WTC11 (cell line): ENCODE data around the gene NPW. TPM values are rescaled to one million over a fixed set of nuclear protein-coding genes. Genes with fewer than 3 reads are reported as not detected.

ENCODE experiments used
- ATAC-seq: fragments of 200-7000 bp; cut with Tn5 transposase; 2 replicates; pipeline ENCODE4 v1.10.0; 2021; ENCODE audit warnings: mild to moderate bottlenecking, moderate library complexity
- CTCF ChIA-PET: fragments of 300-600 bp; sonication (Branson Sonifier 250); formaldehyde crosslinking; loops from one replicate; lab custom pipeline; 2021; ENCODE audit warnings: antibody characterized with exemption; lab: Charles Lee
- POLR2A ChIA-PET: fragments of 350-600 bp; sonication (Branson Sonifier 250); formaldehyde crosslinking; loops from one replicate; lab custom pipeline; 2021; ENCODE audit warnings: antibody characterized with exemption; lab: Charles Lee
- DNase-seq: peaks from one replicate; pipeline ENCODE4 v3.0.0; 2021; ENCODE audit warnings: low spot score
- H3K27ac Mint-ChIP-seq: 2 replicates; pipeline ENCODE4 v1.8.0; 2021; ENCODE audit warnings: mixed read lengths
- H3K27me3 Mint-ChIP-seq: 2 replicates; pipeline ENCODE4 v1.8.0; 2021; ENCODE audit warnings: low read depth, mild to moderate bottlenecking, moderate library complexity, mixed read lengths
- H3K36me3 Mint-ChIP-seq: 2 replicates; pipeline ENCODE4 v1.8.0; 2021; ENCODE audit warnings: mixed read lengths
- H3K4me1 Mint-ChIP-seq: 2 replicates; pipeline ENCODE4 v1.8.0; 2022; ENCODE audit warnings: mixed read lengths
- H3K4me3 Mint-ChIP-seq: 2 replicates; pipeline ENCODE4 v1.8.0; 2021; ENCODE audit warnings: mild to moderate bottlenecking, moderate library complexity, mixed read lengths
- H3K9me3 Mint-ChIP-seq: 2 replicates; pipeline ENCODE4 v1.8.0; 2021; ENCODE audit warnings: mixed read lengths
- ATF6 ChIP-seq: sonication (generic); formaldehyde crosslinking; IDR thresholded peaks from 2 replicates; pipeline ENCODE4 v1.8.1; 2023; ENCODE audit warnings: mild to moderate bottlenecking, missing genetic modification reagents
- CBFB ChIP-seq: sonication (generic); formaldehyde crosslinking; IDR thresholded peaks from 2 replicates; pipeline ENCODE4 v1.8.1; 2022; ENCODE audit warnings: mild to moderate bottlenecking, low read depth, missing genetic modification reagents
- ESRRA ChIP-seq: sonication (generic); formaldehyde crosslinking; IDR thresholded peaks from 2 replicates; pipeline ENCODE4 v1.8.1; 2022; ENCODE audit warnings: mild to moderate bottlenecking, missing genetic modification reagents, borderline replicate concordance
- ETV6 ChIP-seq: sonication (generic); formaldehyde crosslinking; IDR thresholded peaks from 2 replicates; pipeline ENCODE4 v1.8.1; 2022; ENCODE audit warnings: mild to moderate bottlenecking, missing genetic modification reagents
- FOXP1 ChIP-seq: sonication (generic); formaldehyde crosslinking; IDR thresholded peaks from 2 replicates; pipeline ENCODE4 v1.8.0; 2022; ENCODE audit warnings: missing genetic modification reagents, mild to moderate bottlenecking, moderate library complexity, borderline replicate concordance
- GTF2I ChIP-seq: fragments of 250-450 bp; sonication (Bioruptor Pico); conservative IDR thresholded peaks from 2 replicates; pipeline ENCODE4 v1.4.0; 2021; ENCODE audit warnings: mild to moderate bottlenecking
- IRF1 ChIP-seq: sonication (generic); formaldehyde crosslinking; IDR thresholded peaks from 2 replicates; pipeline ENCODE4 v1.8.0; 2023; ENCODE audit warnings: missing genetic modification reagents
- NR2C2 ChIP-seq: sonication (generic); formaldehyde crosslinking; IDR thresholded peaks from 2 replicates; pipeline ENCODE4 v1.8.0; 2022; ENCODE audit warnings: mild to moderate bottlenecking, missing genetic modification reagents
- NR3C1 ChIP-seq: sonication (generic); formaldehyde crosslinking; conservative IDR thresholded peaks from 2 replicates; pipeline ENCODE4 v1.8.1; 2023; ENCODE audit warnings: low read depth, mild to moderate bottlenecking, missing genetic modification reagents
- OVOL2 ChIP-seq: fragments of 250-450 bp; sonication (Bioruptor Pico); IDR thresholded peaks from 2 replicates; pipeline ENCODE4 v1.9.0; 2021; ENCODE audit warnings: mild to moderate bottlenecking, borderline replicate concordance
- SMAD4 ChIP-seq: sonication (generic); formaldehyde crosslinking; IDR thresholded peaks from 2 replicates; pipeline ENCODE4 v1.8.0; 2022; ENCODE audit warnings: mild to moderate bottlenecking, missing genetic modification reagents
- ZNF232 ChIP-seq: sonication (generic); formaldehyde crosslinking; IDR thresholded peaks from 2 replicates; pipeline ENCODE4 v1.8.0; 2022; ENCODE audit warnings: mild to moderate bottlenecking, missing genetic modification reagents
- ZNF416 ChIP-seq: fragments of 250-450 bp; sonication (Bioruptor Pico); IDR thresholded peaks from 2 replicates; pipeline ENCODE4 v1.9.0; 2021; ENCODE audit warnings: mild to moderate bottlenecking, inconsistent platforms
- ZNF423 ChIP-seq: fragments of 250-450 bp; sonication (Bioruptor Pico); IDR thresholded peaks from 2 replicates; pipeline ENCODE4 v2.1.2; 2022; ENCODE audit warnings: mild to moderate bottlenecking, moderate library complexity
- total RNA-seq: library from RNA; stranded (reverse); gene quantifications from 3 replicates; pipeline ENCODE4 v1.2.3, GENCODE V29; 2021
- TF ChIP-seq, protein P1 (sequence below): fragments of 250-450 bp; sonication (Bioruptor Pico); IDR thresholded peaks from 2 replicates; pipeline ENCODE4 v1.9.0; 2021; ENCODE audit warnings: mild to moderate bottlenecking, borderline replicate concordance
- TF ChIP-seq, protein P2 (sequence below): fragments of 250-450 bp; sonication (Bioruptor Pico); conservative IDR thresholded peaks from 2 replicates; pipeline ENCODE4 v1.9.0; 2021; ENCODE audit warnings: mild to moderate bottlenecking
- TF ChIP-seq, protein P3 (sequence below): sonication (generic); formaldehyde crosslinking; IDR thresholded peaks from 2 replicates; pipeline ENCODE4 v1.8.0; 2022; ENCODE audit warnings: mild to moderate bottlenecking, missing genetic modification reagents
- TF ChIP-seq, protein P4 (sequence below): fragments of 250-450 bp; sonication (Bioruptor Pico); IDR thresholded peaks from 2 replicates; pipeline ENCODE4 v2.1.2; 2022; ENCODE audit warnings: mild to moderate bottlenecking, moderate library complexity
- TF ChIP-seq, protein P5 (sequence below): sonication (generic); formaldehyde crosslinking; IDR thresholded peaks from 2 replicates; pipeline ENCODE4 v1.8.0; 2022; ENCODE audit warnings: mild to moderate bottlenecking, missing genetic modification reagents

Gene NPW
- total RNA-seq, 1 experiment from 2014 or later = 15.2 TPM

GRCh38 chr16:2056077-2056476 is 36.5 kb downstream of the NPW start:
- Mint-ChIP-seq H3K4me1 (no peaks in the 10 kb centered on the region), H3K27ac (0 out of 2 replicates have a peak overlapping the region, but pooled peaks have one; percentile 74), H3K4me3 (no peak overlapping the region), H3K9me3 (no peaks in the 10 kb centered on the region), H3K36me3 (peaks cover 3% of the 10 kb centered on the region; the same call in 1 of the 2 replicates), H3K27me3 (no peaks in the 10 kb centered on the region)
- DNase-seq (no peak), ATAC-seq (peak; percentile 40)
- ChIA-PET POLR2A (interaction anchor here (0.9 kb wide), 1 partner anchor 99 kb away, joined by 3 read pairs; the partner anchor contains the start of gene TRAF7), CTCF (interaction anchor here (0.5 to 2.5 kb wide), 12 partner anchors 9 to 84 kb away, joined by 3 to 18 read pairs (median 5); partner anchors contain the start of genes NPW, NTHL1 and TSC2)
- TF ChIP-seq IRF1 (CRISPR knock-in tag) (no peak), SMAD4 (no peak), GTF2I (CRISPR knock-in tag) (no peak)

- CTCF ChIA-PET = interaction anchor here (0.5 to 2.5 kb wide), 19 partner anchors 9 to 89 kb away, joined by 3 to 18 read pairs (median 4); partner anchors contain the start of genes NPW, NTHL1, TBL3 and TSC2
- H3K36me3 Mint-ChIP-seq = no peaks in the 10 kb centered on the region; the same call in 1 of the 2 replicates
- no peak overlapping the region for H3K27ac Mint-ChIP-seq
- POLR2A ChIA-PET = interaction anchor here (0.9 kb wide), 1 partner anchor 99 kb away, joined by 3 read pairs; the partner anchor contains the start of gene TRAF7
- DNase-seq (no peak), ATAC-seq (peak; percentile 79)
- no peaks in the 10 kb centered on the region for H3K4me1 Mint-ChIP-seq
- no peak overlapping the region for H3K4me3 Mint-ChIP-seq
- H3K9me3 Mint-ChIP-seq = no peaks in the 10 kb centered on the region
- H3K27me3 Mint-ChIP-seq = no peaks in the 10 kb centered on the region
- TF ChIP-seq ZNF232 (CRISPR knock-in tag) = no peak
- TF ChIP-seq, protein P1, sequence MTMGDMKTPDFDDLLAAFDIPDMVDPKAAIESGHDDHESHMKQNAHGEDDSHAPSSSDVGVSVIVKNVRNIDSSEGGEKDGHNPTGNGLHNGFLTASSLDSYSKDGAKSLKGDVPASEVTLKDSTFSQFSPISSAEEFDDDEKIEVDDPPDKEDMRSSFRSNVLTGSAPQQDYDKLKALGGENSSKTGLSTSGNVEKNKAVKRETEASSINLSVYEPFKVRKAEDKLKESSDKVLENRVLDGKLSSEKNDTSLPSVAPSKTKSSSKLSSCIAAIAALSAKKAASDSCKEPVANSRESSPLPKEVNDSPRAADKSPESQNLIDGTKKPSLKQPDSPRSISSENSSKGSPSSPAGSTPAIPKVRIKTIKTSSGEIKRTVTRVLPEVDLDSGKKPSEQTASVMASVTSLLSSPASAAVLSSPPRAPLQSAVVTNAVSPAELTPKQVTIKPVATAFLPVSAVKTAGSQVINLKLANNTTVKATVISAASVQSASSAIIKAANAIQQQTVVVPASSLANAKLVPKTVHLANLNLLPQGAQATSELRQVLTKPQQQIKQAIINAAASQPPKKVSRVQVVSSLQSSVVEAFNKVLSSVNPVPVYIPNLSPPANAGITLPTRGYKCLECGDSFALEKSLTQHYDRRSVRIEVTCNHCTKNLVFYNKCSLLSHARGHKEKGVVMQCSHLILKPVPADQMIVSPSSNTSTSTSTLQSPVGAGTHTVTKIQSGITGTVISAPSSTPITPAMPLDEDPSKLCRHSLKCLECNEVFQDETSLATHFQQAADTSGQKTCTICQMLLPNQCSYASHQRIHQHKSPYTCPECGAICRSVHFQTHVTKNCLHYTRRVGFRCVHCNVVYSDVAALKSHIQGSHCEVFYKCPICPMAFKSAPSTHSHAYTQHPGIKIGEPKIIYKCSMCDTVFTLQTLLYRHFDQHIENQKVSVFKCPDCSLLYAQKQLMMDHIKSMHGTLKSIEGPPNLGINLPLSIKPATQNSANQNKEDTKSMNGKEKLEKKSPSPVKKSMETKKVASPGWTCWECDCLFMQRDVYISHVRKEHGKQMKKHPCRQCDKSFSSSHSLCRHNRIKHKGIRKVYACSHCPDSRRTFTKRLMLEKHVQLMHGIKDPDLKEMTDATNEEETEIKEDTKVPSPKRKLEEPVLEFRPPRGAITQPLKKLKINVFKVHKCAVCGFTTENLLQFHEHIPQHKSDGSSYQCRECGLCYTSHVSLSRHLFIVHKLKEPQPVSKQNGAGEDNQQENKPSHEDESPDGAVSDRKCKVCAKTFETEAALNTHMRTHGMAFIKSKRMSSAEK (CRISPR knock-in tag) = no peak
- TF ChIP-seq NR2C2 (CRISPR knock-in tag) = no peak
- TF ChIP-seq ATF6 (CRISPR knock-in tag) = no peak
- no peak for TF ChIP-seq FOXP1 (CRISPR knock-in tag)
- no peak for TF ChIP-seq NR3C1
- TF ChIP-seq ESRRA = no peak
- TF ChIP-seq CBFB (CRISPR knock-in tag) = no peak
- TF ChIP-seq, protein P2, sequence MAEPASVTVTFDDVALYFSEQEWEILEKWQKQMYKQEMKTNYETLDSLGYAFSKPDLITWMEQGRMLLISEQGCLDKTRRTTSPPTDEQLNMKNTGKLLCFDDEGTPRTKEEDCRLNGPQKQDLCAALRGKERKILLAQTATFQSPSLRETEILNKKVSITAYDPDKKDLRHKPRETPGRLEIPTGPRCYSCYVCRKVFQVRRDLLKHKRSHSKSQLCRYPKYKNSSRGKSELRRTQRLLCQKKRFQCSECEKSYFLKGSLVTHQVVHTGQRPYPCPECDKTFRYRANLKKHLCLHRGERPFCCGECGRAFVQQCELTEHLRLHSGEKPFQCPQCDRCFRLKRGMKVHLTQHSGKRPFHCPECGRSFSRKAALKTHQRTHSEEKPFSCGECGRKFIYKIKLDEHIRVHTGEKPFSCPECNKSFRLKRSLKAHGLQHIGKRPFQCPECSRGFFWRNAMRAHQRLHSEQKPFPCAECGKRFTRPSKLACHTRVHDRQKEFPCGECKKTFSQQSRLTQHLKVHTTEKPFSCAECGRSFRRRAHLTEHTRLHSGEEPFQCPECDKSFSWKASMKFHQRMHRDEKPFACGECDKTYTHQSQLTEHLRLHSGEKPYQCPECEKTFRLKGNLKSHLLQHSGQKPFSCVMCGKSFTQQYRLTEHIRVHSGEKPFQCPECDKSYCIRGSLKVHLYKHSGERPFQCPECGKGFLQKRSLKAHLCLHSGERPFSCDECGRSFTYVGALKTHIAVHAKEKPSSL = no peak
- TF ChIP-seq OVOL2 = no peak
- TF ChIP-seq, protein P3, sequence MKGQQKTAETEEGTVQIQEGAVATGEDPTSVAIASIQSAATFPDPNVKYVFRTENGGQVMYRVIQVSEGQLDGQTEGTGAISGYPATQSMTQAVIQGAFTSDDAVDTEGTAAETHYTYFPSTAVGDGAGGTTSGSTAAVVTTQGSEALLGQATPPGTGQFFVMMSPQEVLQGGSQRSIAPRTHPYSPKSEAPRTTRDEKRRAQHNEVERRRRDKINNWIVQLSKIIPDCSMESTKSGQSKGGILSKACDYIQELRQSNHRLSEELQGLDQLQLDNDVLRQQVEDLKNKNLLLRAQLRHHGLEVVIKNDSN (CRISPR knock-in tag) = no peak
- TF ChIP-seq, protein P4, sequence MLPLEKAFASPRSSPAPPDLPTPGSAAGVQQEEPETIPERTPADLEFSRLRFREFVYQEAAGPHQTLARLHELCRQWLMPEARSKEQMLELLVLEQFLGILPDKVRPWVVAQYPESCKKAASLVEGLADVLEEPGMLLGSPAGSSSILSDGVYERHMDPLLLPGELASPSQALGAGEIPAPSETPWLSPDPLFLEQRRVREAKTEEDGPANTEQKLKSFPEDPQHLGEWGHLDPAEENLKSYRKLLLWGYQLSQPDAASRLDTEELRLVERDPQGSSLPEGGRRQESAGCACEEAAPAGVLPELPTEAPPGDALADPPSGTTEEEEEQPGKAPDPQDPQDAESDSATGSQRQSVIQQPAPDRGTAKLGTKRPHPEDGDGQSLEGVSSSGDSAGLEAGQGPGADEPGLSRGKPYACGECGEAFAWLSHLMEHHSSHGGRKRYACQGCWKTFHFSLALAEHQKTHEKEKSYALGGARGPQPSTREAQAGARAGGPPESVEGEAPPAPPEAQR (CRISPR knock-in tag) = no peak
- TF ChIP-seq ETV6 (CRISPR knock-in tag) = no peak
- TF ChIP-seq ZNF423 (CRISPR knock-in tag) = no peak
- no peak for TF ChIP-seq ZNF416 (CRISPR knock-in tag)
- TF ChIP-seq, protein P5, sequence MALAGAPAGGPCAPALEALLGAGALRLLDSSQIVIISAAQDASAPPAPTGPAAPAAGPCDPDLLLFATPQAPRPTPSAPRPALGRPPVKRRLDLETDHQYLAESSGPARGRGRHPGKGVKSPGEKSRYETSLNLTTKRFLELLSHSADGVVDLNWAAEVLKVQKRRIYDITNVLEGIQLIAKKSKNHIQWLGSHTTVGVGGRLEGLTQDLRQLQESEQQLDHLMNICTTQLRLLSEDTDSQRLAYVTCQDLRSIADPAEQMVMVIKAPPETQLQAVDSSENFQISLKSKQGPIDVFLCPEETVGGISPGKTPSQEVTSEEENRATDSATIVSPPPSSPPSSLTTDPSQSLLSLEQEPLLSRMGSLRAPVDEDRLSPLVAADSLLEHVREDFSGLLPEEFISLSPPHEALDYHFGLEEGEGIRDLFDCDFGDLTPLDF (CRISPR knock-in tag) = no peak
Measured at GRCh38 chr16:2056681-2057407, 37.3 kb downstream of the NPW start.
